ENCODE results near the gene ARX.

Gene ARX

GRCh38 chrX:25010784-25011588 is 4.8 kb downstream of the ARX start:
- TF ChIP-seq FOXP2 (optimal IDR thresholded peaks at IDR 0.05; ENCODE audit: borderline replicate concordance, extremely low read depth, extremely low read length, insufficient read depth) (no peak), POLR2AphosphoS5 (IDR thresholded peaks at IDR 0.05; ENCODE audit: low read depth, low read length) (no peak), TAF1 (IDR thresholded peaks at IDR 0.05; ENCODE audit: borderline replicate concordance, insufficient read depth, low read length) (no peak), REST (IDR thresholded peaks at IDR 0.05; ENCODE audit: insufficient read depth in 1 of 2, low read depth in 2 of 2, low read length in 2 of 2) (no peak), SIN3A (IDR thresholded peaks at IDR 0.05; ENCODE audit: borderline replicate concordance, insufficient read depth, low read length) (no peak)

GRCh38 chrX:25009407-25009806 is 6.4 kb downstream of the ARX start:
- no peak for TF ChIP-seq POLR2AphosphoS5 (IDR thresholded peaks at IDR 0.05; ENCODE audit: low read depth, low read length)
- no peak for TF ChIP-seq REST (IDR thresholded peaks at IDR 0.05; ENCODE audit: insufficient read depth in 1 of 2, low read depth in 2 of 2, low read length in 2 of 2)
- no peak for TF ChIP-seq FOXP2 (optimal IDR thresholded peaks at IDR 0.05; ENCODE audit: borderline replicate concordance, extremely low read depth, extremely low read length, insufficient read depth)
- no peak for TF ChIP-seq SIN3A (IDR thresholded peaks at IDR 0.05; ENCODE audit: borderline replicate concordance, insufficient read depth, low read length)
- no peak for TF ChIP-seq TAF1 (IDR thresholded peaks at IDR 0.05; ENCODE audit: borderline replicate concordance, insufficient read depth, low read length)

- TF ChIP-seq POLR2AphosphoS5 (IDR thresholded peaks at IDR 0.05; ENCODE audit: low read depth, low read length), result no peak
- TF ChIP-seq FOXP2 (optimal IDR thresholded peaks at IDR 0.05; ENCODE audit: borderline replicate concordance, extremely low read depth, extremely low read length, insufficient read depth), result no peak
- no peak for TF ChIP-seq REST (IDR thresholded peaks at IDR 0.05; ENCODE audit: insufficient read depth in 1 of 2, low read depth in 2 of 2, low read length in 2 of 2)
These were observed 8.4 kb downstream of the ARX start for GRCh38 chrX:25007059-25008053.

- TF ChIP-seq SIN3A (IDR thresholded peaks at IDR 0.05; ENCODE audit: borderline replicate concordance, insufficient read depth, low read length) (no peak), POLR2AphosphoS5 (IDR thresholded peaks at IDR 0.05; ENCODE audit: low read depth, low read length) (no peak), TAF1 (IDR thresholded peaks at IDR 0.05; ENCODE audit: borderline replicate concordance, insufficient read depth, low read length) (no peak), REST (IDR thresholded peaks at IDR 0.05; ENCODE audit: insufficient read depth in 1 of 2, low read depth in 2 of 2, low read length in 2 of 2) (no peak), FOXP2 (optimal IDR thresholded peaks at IDR 0.05; ENCODE audit: borderline replicate concordance, extremely low read depth, extremely low read length, insufficient read depth) (no peak)
These were observed 9.1 kb downstream of the ARX start for GRCh38 chrX:25006586-25007058.
